GOT3 (cell line): Measurements from ENCODE around the gene ZNG1F.
"Not testable (repeated sequence)": the region's sequence is repeated elsewhere in the genome, so short reads cannot be mapped to it uniquely, and the experiment has no call there.

Experiments used
- DNase-seq: peaks from one replicate; lab custom pipeline; 2025; ENCODE audit warnings: mixed read lengths; lab: John Stamatoyannopoulos, UW

ZNG1F gene

GRCh38 chr9:41086215-41086614 lies 102.9 kb downstream of the ZNG1F start:
- DNase-seq = not testable (repeated sequence)

DNA sequence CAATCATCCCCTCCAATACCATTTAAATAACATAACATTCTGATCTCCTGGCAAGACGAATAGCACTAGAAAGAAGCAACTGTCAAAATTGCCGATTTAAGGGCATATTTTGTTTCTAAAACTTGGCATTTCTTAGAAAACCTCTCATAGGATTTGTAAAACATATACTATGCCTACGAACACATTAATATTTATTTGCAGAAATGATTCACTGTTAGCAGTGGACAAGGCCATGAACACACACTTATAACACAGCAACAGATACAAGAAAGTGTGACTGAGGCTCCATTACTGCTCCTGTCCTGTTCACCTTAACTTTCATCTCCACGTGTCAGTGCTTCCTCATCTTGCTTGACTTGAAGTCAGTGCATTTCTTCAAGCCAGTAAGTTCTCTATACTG lies 106.8 kb downstream of the ZNG1F start:
- not testable (repeated sequence) for DNase-seq
